ENCODE measurements around the gene SLC16A10.
"Not testable (repeated sequence)": the region's sequence is repeated elsewhere in the genome, so short reads cannot be mapped to it uniquely, and the experiment has no call there.

SLC16A10 gene

GRCh38 chr6:111134236-111134869 is 47.0 kb downstream of the SLC16A10 start:
- not testable (repeated sequence) for DNase-seq

- DNase-seq: not testable (repeated sequence)
These were observed 50.3 kb downstream of the SLC16A10 start for GRCh38 chr6:111137489-111138093.

- no peak for DNase-seq
These were observed 60.1 kb downstream of the SLC16A10 start for GRCh38 chr6:111147440-111147839.

- no peak for DNase-seq
These were observed 60.8 kb downstream of the SLC16A10 start for GRCh38 chr6:111148110-111148509.

- no peak for DNase-seq
These were observed 63.3 kb downstream of the SLC16A10 start for GRCh38 chr6:111150577-111150976.

GRCh38 chr6:111154981-111155380 is 67.7 kb downstream of the SLC16A10 start:
- no peak for DNase-seq

- no peak for DNase-seq
These were observed 70.1 kb downstream of the SLC16A10 start for GRCh38 chr6:111157412-111157811.

- DNase-seq: no peak
These were observed 72.3 kb downstream of the SLC16A10 start for GRCh38 chr6:111159633-111160032.

- DNase-seq: no peak
These were observed 74.3 kb downstream of the SLC16A10 start for GRCh38 chr6:111161650-111162049.

- no peak for DNase-seq
These were observed 75.2 kb downstream of the SLC16A10 start for GRCh38 chr6:111162504-111162903.

GRCh38 chr6:111171577-111172400 is 84.5 kb downstream of the SLC16A10 start:
- DNase-seq: no peak

- no peak for DNase-seq
These were observed 85.3 kb downstream of the SLC16A10 start for GRCh38 chr6:111172563-111172962.

- DNase-seq: no peak
These were observed 86.0 kb downstream of the SLC16A10 start for GRCh38 chr6:111173341-111173740.

GRCh38 chr6:111173946-111174345 is 86.6 kb downstream of the SLC16A10 start:
- DNase-seq: no peak

GRCh38 chr6:111175109-111175508 is 87.8 kb downstream of the SLC16A10 start:
- DNase-seq: no peak

- DNase-seq: no peak
These were observed 88.9 kb downstream of the SLC16A10 start for GRCh38 chr6:111176038-111176759.

- DNase-seq: no peak
These were observed 89.4 kb downstream of the SLC16A10 start for GRCh38 chr6:111176760-111177099.

- no peak for DNase-seq
These were observed 89.8 kb downstream of the SLC16A10 start for GRCh38 chr6:111177131-111177530.

- no peak for DNase-seq
These were observed 96.6 kb downstream of the SLC16A10 start for GRCh38 chr6:111183702-111184517.

- DNase-seq: no peak
These were observed 97.7 kb downstream of the SLC16A10 start for GRCh38 chr6:111184827-111185532.

- no peak for DNase-seq
These were observed 98.7 kb downstream of the SLC16A10 start for GRCh38 chr6:111185954-111186353.

GRCh38 chr6:111187874-111188273 is 100.6 kb downstream of the SLC16A10 start:
- DNase-seq: no peak
